Measurements from ENCODE around the gene SELENOM. TPM values are rescaled to one million over a fixed set of nuclear protein-coding genes. Genes with fewer than 3 reads are reported as not detected.
"Not testable (repeated sequence)": the region's sequence is repeated elsewhere in the genome, so short reads cannot be mapped to it uniquely, and the experiment has no call there.

Gene SELENOM
- total RNA-seq, 2 donors from 2014 or later: 24.3 to 64.4 TPM

DNA sequence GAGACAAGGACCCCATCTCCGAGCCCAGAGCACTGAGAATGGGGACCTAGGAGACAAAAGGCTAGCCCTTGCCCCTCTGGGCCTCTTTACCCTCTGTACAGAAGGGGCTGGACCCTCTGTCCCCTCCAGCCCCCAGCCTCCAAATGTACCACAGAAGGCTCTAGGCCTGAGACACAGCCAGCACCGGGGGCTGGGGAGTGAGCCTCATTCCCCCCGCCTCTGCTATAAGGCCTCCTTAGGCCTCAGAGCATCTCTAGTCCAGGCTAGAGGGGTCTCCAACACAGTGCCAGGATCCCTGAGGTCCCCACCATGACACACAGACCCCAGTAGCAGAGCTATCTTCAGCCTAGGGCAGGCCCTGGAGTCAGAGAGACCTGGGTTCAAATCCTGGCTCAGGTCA lies 21.4 kb downstream of the SELENOM start:
- intact Hi-C loops (cut with DNase I, micrococcal nuclease): no loop called here
- DNase-seq (no peak), ATAC-seq (no peak)

DNA sequence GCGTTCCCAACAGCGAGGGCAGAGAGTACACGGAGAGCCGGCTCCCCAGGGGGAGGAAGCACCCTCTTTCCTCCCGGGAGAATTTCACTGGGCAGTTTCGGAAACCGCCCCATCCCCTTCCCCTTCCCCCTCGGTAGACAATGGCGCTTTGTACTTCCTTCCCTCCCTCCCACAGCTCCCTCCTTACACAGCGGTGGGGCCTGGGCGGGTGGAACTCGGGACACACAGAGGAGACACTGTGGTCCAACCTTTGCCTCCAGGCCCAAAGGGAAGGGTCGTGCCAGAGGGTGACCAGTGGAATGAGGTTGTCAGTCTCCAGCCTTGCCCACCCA lies 21.9 kb downstream of the SELENOM start:
- intact Hi-C loops (cut with DNase I, micrococcal nuclease): no loop called here
- DNase-seq (peak in 1 of 2 donors; percentile 62), ATAC-seq (no peak)

DNA sequence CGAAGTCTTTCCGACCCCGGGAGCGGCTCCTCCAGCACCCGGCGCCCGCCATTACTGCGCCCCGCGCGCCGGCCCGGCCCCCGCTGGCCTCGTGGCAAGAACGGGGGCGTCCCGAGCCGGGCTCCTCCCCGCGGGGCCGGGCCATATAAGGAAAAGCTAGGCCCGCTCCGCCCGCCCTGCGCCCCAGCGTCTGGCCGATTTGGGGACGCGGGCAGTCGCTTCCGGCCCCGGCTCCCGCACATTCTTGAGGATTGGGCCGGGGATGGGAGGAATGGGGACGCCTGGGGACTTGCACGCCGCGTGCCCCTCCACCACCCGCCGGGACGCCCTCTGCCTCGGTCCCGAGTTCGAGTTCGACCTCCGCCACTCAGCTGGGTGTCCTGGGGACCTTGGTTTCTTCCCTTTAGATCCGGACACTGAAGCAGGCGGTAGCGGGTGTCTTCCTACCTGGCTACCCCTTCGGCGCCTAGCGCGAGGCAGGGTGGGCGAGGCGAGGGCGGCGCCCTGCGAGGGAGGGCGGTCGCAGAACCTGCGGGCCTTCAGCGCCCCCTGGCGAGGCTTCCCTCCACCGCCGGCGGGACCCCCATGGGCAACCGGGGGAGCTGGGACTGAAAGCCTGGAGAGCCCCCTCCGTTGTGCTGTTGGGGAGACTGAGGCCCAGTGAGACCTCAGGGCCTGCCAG lies 22.4 kb downstream of the SELENOM start:
- DNase-seq (peak; percentile 86 to 92), ATAC-seq (peak; percentile 58)
- intact Hi-C loops (cut with DNase I, micrococcal nuclease): loop anchor here in 1 of 2 donors (5.0 kb wide), 1 partner anchor 138 kb away; no protein-coding TSS in a partner anchor

DNA sequence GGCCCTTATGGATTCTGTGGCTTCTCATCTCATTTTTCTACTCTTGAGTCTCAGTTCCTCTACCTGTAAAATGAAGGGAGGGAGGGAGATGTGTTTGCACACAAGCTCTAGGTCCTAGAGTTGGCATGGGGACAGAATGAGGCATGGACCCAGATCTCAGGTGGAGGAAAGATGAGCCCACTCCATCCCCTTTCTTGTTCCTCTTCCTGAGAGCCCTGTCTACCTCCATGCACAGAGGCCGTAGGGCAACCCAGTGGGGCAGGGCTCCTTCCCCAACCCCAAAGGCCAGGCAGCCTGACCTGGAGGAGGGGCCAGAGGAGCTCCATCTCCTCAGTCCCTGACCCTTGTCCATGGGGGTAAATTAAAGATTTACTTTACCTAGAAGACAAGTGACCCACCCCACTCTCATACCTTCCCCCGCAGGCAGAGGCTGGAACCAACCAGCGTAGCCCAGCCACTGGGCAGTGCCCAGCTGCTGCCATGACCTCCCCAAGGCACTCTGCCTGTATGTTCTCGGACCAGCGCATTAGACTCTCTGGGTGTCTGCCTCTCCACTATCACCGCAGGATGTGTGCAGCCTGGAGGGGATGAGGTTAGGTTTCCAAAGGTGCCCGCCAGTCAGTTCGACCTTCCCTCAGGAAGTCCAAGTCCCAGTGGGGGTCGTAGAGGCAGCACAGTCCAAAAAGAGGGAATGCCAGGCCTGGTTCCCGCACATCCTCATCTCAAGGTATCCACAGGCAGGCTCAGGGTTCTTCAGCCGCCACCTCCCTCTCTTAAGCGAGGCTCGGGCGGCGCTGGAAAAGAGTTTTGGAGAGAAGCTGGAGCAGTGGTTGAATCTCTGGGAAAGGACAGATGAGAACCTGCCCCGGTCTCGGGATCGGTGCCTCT lies 23.2 kb downstream of the SELENOM start:
- ATAC-seq (no peak), DNase-seq (peak in 1 of 2 donors; percentile 32)
- intact Hi-C loops (cut with DNase I, micrococcal nuclease): loop anchor here in 1 of 2 donors (5.0 kb wide), 1 partner anchor 137 kb away; no protein-coding TSS in a partner anchor

DNA sequence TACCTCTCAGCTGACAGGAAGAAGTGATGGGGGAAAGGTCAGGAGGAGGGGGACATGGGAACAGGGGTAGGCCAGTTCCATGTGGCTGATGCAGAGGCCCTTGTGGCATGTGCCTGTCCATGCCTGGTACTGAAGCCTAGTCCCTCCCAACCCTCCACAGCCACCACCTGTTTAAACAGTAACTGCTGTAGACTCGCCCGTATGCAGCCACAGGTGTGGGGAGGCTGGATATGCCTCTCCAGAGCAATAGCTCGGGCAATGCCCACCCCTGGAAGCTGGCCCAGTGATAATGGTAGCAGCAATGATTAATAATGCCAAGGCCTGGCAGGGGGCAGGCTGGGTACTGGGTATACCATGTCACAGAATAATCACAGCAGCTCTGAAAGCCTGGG lies 24.0 kb downstream of the SELENOM start:
- ATAC-seq (peak; percentile 40), DNase-seq (peak; percentile 71 to 72)
- intact Hi-C loops (cut with DNase I, micrococcal nuclease): loop anchor here in 1 of 2 donors (5.0 kb wide), 1 partner anchor 136 kb away; no protein-coding TSS in a partner anchor

DNA sequence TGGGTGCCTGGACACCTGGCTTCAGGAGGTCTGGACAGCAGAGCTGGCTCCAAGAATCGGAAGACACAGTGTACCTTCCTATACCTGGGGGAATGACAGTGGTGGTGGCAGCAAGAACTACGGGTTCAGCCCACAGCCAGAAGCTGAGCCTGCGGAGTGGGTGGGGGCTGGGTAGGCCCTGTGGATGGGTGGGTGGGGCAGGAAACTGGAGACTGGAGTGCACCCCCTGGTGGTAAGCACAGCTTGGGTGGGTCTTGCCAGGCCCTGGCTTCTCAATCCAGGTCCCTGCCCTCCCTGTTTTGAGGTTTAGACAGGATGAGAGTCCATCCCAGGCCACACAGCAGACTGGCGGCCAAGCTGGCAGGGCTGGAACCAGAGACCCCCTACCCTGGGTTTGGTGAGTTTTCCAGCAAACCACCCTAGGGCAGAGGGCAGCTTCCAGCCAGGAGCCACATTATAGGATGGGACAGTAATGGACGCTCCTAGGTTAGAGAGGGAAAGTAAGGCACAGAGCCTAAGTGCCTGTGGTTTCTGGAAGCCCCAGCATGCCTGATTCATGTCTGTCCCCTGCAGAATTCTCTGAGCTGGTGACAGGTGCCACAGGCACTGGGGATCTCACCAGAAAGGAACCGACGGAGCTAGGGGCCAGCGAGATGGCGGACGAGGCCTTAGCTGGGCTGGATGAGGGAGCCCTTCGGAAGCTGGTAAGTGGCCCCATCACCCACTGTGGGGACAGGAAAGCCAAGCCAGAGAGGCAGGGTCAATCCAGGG lies 24.6 kb downstream of the SELENOM start:
- ATAC-seq: peak; percentile 38
- DNase-seq: peak; percentile 89 to 92
- intact Hi-C loops (cut with DNase I, micrococcal nuclease): loop anchor here in 1 of 2 donors (5.0 kb wide), 1 partner anchor 135 kb away; no protein-coding TSS in a partner anchor

DNA sequence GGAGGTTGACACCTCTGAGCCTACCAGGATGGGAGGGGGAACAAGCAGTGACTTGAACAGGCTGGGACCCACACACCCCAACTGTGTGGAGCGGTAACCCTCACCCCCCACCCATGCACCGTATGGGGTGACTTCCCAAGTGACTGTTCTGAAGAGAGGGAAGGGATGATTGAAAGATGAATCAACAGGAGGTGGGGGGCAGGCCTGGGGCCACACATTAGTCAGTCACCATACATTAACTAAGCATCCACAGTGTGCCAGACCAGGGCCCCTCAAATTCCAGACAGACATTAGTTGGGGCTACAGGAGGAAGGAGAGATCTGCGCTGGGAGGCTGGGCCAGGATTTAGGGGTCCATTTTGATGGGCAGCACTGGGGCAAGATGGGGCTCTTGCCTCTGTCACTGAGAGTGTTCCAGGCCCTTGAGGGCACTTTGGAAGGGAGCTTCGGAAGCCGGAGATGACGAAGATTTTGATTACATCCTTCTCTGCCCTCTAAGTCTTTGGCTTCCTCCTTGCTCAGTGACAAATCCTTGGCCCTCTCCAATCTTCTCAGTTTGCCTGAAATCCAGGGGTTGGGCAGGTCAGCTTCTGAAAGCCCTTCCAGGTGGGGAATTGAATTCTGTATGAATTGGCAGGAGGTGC lies 25.3 kb downstream of the SELENOM start:
- intact Hi-C loops (cut with DNase I, micrococcal nuclease): loop anchor here in 1 of 2 donors (5.0 kb wide), 1 partner anchor 135 kb away; no protein-coding TSS in a partner anchor
- no peak for ATAC-seq
- DNase-seq: no peak

DNA sequence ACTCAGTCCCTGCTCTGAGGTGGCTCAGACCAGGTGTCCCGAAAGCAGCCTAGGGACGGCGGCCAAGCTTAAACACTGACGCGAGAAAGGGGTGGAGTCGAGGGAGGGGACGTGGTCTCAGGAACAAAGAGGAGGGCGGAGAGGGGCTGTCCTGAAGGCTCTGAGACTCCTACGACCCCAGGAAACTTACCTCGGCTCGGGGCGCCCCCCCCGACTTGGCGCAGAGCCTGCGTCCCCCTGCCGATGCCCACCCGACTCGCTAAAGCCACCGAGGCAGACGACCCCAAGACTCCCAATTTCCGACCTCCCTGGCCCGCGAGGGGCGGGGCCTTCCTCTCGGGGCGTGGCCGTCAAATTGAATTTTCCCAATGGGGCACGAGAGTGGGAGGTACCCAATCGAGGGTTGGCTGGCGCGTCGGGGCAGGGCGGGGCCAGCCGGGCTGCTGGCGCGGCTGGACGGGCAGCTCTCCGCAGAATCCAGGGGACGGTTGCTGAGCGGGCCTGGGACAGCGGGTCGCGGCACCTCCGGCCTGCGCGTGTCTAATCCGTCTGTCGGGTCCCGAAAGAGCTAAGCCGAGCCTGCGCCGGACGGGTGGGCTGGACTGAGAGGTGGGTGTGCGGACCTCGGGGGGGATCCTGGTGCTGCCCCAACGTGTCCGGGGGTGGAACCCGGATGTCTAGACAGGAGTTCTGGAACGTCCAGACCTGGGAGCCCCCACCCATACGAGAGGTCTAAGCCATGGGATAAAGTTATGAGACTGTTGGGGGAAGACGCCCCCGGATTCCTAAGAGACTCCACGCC lies 26.3 kb downstream of the SELENOM start, which contains the start of gene SMTN:
Gene SMTN, plus strand, starts transcription at position 471 of the 802 bp plus-strand sequence. CDS start 1,941 bp downstream, outside the sequence.
- ATAC-seq (peak; percentile 64), DNase-seq (peak; percentile 94 to 97)
- intact Hi-C loops (cut with DNase I, micrococcal nuclease): loop anchor here in 1 of 2 donors (5.0 kb wide), 1 partner anchor 134 kb away; no protein-coding TSS in a partner anchor

DNA sequence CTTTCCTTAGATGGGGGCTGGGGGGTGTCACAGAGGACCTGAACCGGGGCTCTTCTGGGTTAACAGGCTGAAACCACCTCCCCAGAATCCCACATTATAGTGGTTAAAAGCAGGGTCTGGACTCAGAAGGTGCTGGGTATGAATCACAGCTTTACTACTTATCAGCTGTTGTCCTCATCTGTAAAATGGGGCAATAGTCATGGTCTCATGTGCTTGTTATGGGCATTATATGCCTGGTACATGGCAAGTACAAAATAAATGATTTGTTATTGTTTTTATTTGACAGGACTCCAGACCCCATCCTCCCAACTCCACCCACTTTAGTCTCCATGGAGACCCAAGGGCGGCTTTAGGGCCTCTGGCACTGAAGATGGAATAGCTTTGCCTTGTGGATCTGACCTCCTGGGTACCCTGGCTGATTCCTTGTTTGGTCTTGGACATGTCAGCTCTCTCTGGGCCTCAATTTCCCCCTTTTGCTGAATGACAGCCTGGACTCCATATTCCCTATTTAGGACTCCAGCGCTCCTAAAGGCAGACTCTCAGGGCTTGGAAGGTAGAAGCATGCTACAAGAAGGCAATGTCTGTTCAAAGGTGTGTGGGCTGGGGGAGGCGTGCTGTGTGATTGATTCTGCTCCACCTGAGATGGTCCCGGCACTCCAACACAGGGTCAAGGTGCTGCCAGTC lies 27.1 kb downstream of the SELENOM start:
- ATAC-seq (no peak), DNase-seq (no peak)
- intact Hi-C loops (cut with DNase I, micrococcal nuclease): loop anchor here in 1 of 2 donors (5.0 kb wide), 1 partner anchor 133 kb away; no protein-coding TSS in a partner anchor

DNA sequence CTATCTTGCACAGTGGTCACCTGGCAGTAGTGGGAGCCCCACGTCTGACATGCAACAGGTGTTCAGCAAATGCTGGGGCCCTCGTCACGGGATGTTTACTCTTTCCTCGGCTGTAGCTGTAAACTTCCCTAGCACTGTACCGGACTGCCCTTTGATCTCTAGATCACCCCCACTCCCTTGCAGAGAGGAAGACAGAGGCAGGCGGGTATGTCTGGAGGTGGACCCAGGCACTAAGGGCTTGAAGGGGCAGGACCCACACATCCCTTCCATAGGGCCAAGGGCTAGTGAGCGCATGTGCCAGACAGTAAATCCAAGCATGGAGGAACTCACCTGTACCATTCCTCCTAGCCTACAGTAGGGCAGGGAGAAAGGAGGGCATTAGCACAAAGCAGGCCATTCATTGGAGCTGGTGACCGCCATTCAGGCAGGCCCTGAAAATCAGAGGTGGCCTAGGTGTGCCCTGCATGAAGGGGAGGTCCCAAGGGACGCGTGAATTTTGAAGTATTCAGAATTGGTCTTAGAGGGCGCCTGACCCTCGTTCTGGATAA lies 28.2 kb downstream of the SELENOM start:
- intact Hi-C loops (cut with DNase I, micrococcal nuclease): no loop called here
- DNase-seq (peak; percentile 74 to 84), ATAC-seq (peak; percentile 53)

DNA sequence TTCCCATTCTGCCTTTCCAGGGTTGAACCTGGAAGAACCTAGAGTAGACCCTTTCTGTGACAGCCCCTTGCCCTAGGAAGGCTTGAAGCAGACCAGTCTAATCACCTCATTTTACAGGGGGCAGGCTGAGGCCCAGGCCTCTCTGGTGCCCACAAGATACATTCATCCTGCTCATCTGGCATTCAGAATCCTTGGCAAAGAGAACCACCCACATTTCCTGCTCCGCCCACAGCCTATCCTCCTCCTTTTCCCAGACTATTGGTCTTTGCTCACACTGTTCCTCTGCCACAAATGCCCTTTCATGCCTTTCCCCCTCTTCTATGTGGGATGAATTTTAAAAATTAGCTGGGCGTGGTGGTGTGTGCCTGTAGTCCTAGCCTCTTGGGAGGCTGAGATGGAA lies 29.0 kb downstream of the SELENOM start:
- peak in 1 of 2 donors; percentile 60 for DNase-seq
- intact Hi-C loops (cut with DNase I, micrococcal nuclease): not testable (repeated sequence)

DNA sequence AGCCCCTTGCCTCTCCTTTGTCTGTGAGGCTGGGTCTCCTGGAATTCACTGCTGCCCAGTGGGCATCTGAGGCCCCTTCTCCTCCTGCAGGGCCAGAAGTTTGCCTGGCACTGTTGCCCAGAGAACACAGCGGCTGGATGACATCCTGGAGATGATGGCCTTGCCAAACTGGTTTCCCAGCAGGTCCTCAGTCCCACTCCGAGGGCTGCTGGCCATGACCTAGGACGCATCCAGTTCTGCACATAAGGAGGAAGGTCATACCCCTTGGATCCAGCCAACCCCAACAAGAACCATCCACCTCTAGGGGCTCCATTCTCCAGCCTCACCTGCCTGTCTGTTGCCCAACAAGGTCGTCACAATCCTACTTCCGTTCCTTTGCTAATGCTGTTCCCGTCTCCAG lies 29.7 kb downstream of the SELENOM start:
- intact Hi-C loops (cut with DNase I, micrococcal nuclease): no loop called here
- DNase-seq (no peak), ATAC-seq (no peak)

More for the DNA sequence above, 29.0 kb downstream of the SELENOM start:
- ATAC-seq: peak; percentile 30

DNA sequence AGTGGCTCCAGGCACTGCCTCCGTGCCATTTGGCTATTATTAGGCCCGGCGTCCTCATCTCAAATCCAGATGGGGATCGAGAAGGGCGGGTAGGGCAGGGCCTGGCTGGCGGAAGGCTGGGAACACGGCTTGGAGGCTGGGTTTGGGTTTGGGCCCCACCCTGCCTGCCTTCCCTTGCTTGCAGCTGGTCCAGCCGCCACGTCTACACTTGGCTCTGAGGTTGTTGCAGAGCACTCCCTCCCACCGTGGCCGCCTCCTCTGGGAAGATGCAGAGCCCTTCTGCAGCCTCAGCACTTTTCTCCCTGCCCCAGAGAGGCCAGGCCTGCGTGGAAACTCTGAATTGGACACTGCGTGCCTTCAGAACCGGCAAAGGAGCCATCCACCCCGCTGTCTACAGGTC lies 31.4 kb downstream of the SELENOM start:
- no peak for ATAC-seq
- intact Hi-C loops (cut with DNase I, micrococcal nuclease): no loop called here

DNA sequence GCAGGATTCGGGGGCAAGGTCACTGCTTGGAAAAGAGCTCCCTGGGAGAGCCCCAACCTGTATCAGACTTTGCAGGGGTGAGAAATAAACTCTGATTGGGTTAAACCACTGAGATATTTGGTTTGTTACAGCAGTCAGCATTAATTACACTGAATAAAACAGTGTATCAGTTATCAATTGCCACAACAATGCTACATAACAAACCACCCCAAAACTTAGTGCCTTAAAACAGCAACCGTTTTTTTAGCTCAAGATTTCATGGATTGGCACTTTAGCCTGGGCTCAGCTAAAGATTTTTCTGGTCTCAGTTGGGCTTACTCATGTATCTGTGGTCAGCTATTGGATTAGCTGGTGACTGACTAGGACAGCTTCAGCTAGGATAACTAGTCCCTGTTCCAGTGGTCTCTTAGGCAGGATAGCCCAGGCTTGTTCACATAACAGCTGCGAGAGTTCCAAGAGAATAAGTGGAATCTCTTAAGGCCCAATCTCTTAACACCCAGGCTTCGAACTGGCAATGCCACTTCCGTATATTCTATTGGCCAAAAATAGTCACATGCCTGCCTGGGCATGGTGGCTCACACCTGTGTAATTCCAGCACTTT lies 33.7 kb downstream of the SELENOM start:
- DNase-seq; intact Hi-C loops (cut with DNase I, micrococcal nuclease); ATAC-seq: not testable (repeated sequence)

More for the DNA sequence above, 31.4 kb downstream of the SELENOM start:
- peak; percentile 68 to 76 for DNase-seq

DNA sequence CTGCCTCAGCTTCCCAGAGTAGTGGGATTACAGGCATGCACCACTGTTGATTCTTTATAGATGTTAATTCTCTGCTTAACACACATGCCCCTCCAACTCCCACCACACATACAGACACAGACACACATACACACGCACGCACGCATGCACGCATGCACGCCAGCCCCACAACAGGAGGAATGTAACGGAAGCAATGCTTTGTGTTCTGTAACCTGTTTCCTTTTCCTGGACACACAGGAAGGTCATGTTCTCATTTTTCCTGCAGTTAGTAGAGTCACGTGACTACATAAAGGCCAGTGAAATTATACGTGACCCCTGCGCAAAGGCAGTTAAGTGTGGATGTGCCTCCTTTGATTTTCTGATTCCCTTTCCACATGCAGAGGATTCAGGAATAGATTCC lies 34.2 kb downstream of the SELENOM start:
- intact Hi-C loops (cut with DNase I, micrococcal nuclease); DNase-seq; ATAC-seq: not testable (repeated sequence)

DNA sequence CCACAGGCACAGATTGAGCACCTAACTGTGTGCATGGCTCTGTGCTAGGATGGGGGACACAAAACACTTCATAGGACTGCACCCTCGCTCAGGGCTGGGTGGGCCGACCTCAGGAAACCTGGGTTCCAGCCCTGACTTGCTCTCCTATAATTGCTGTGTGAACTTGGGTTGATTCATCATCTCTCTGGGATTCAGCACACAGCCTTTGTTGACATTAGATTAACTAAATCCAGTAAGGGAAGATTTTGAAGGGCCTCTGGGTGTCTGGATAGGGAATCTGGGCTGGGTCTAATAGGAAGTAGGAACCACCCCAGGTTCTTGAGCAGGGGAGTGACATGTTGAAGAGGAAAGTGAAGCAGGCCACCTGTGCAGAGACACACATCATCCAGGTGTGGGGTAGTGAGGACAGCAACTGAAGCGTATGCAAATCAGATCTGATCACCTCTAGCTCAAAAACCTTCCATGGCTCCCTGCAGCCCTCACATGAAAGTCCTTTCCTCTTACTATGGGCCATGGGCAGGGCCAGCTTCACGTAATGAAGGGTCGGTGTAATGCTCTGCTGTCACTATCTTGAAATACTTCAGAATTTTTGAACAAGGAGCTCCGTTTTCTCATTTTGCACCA lies 37.6 kb downstream of the SELENOM start:
- DNase-seq; ATAC-seq; intact Hi-C loops (cut with DNase I, micrococcal nuclease): not testable (repeated sequence)
